ENCODE results near the gene SIRT6. TPM values are rescaled to one million over a fixed set of nuclear protein-coding genes. Genes with fewer than 3 reads are reported as not detected.

SIRT6 gene
- total and polyA plus RNA-seq, 2 of the 4 experiments (the other 2 are of a cell fraction), result 3.9 to 25.3 TPM

DNA sequence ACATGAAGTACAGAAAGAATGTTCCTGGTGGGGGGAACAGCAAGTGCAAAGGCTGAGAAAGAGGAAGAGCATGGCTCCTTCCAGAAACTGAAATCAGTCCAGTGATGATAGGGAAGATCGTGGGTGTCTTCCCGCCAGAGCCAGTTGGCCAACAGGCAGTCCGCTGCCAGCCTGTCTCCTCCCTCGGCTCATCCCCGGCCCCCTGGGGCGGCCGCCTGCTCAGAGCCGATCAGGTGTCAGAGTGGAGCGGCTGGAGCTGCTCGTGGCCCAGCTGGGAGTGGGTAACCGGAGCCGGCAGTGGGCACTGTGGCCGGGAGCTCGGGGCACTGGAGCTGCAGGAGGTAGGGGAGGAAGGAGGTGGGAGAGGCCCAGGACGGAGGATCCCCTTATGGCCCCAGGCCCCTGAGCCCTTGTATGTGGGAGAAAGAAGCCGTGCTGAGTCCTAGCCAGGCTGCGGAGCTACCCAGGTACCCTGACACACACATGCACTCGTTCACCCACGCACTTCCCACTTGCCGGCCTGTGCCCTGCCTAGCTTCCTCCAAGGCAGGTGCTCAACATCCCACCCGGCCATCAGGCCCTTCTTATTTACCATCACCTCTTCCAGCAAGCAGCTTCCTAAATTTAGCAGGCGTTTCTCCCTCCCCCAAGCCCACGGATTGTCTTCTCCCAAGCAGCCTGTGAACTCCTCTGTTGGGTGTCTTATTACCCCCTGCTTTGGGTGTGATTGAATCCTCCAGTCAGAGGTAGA, 1.8 kb upstream of the SIRT6 start:
- no peak overlapping the region for H4K91ac ChIP-seq (ENCODE audit: insufficient read depth, low read depth, low read length)
- ATAC-seq (ENCODE audit: low read depth) (no peak), DNase-seq (no peak)
- no CpG with 5 or more reads among the region's 23 CpGs for WGBS, 2 experiments (ENCODE audit: extremely low coverage in 2 of 2, insufficient read length in 1 of 2)
- TF ChIP-seq CEBPB (IDR thresholded peaks at IDR 0.05; ENCODE audit: low read depth, low read length), result no peak
- TF ChIP-seq BHLHE40 (IDR thresholded peaks at IDR 0.05; ENCODE audit: low read depth, low read length), result no peak
- TF ChIP-seq RCOR1 (IDR thresholded peaks at IDR 0.05; ENCODE audit: insufficient replicate concordance, low read length), result no peak
- TF ChIP-seq, protein P1, sequence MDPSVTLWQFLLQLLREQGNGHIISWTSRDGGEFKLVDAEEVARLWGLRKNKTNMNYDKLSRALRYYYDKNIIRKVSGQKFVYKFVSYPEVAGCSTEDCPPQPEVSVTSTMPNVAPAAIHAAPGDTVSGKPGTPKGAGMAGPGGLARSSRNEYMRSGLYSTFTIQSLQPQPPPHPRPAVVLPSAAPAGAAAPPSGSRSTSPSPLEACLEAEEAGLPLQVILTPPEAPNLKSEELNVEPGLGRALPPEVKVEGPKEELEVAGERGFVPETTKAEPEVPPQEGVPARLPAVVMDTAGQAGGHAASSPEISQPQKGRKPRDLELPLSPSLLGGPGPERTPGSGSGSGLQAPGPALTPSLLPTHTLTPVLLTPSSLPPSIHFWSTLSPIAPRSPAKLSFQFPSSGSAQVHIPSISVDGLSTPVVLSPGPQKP (IDR thresholded peaks at IDR 0.05; ENCODE audit: borderline replicate concordance, low read depth, low read length), result no peak
- no peak for TF ChIP-seq RFX5 (IDR thresholded peaks at IDR 0.05; ENCODE audit: low read depth, low read length)
- no peak for TF ChIP-seq MXI1 (IDR thresholded peaks at IDR 0.05; ENCODE audit: borderline replicate concordance, low read depth, low read length)
- no peak for TF ChIP-seq CHD1 (IDR thresholded peaks at IDR 0.05; ENCODE audit: low read depth, low read length)
- TF ChIP-seq, protein P2, sequence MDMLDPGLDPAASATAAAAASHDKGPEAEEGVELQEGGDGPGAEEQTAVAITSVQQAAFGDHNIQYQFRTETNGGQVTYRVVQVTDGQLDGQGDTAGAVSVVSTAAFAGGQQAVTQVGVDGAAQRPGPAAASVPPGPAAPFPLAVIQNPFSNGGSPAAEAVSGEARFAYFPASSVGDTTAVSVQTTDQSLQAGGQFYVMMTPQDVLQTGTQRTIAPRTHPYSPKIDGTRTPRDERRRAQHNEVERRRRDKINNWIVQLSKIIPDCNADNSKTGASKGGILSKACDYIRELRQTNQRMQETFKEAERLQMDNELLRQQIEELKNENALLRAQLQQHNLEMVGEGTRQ (IDR thresholded peaks at IDR 0.05; ENCODE audit: low read depth, low read length), result no peak
- TF ChIP-seq SMC3 (IDR thresholded peaks at IDR 0.05; ENCODE audit: low read depth, low read length), result no peak
- TF ChIP-seq POLR2A (IDR thresholded peaks at IDR 0.05; ENCODE audit: low read depth, low read length), result no peak
- no peak for TF ChIP-seq MAZ (IDR thresholded peaks at IDR 0.05; ENCODE audit: borderline replicate concordance, low read depth, low read length)
- TF ChIP-seq MAFK (IDR thresholded peaks at IDR 0.05; ENCODE audit: low read depth, low read length), result no peak
- TF ChIP-seq FOS (IDR thresholded peaks at IDR 0.05; ENCODE audit: low read depth, low read length), result no peak
- no peak for TF ChIP-seq RAD21 (IDR thresholded peaks at IDR 0.05; ENCODE audit: low read length)
- H3K4ac ChIP-seq (ENCODE audit: low read depth, low read length), result no peak overlapping the region
- H3K4me3 ChIP-seq (ENCODE audit: insufficient read depth, low read depth, low read length), result no peak overlapping the region
- H4K5ac ChIP-seq (ENCODE audit: low read depth, low read length), result no peak overlapping the region
- H3K4me2 ChIP-seq (ENCODE audit: low read depth, low read length), result no peak overlapping the region
- no peak overlapping the region for H2BK20ac ChIP-seq (ENCODE audit: low read depth, low read length)
- no peak overlapping the region for H2BK15ac ChIP-seq (ENCODE audit: low read depth, low read length)
- no peaks in the 10 kb centered on the region for H4K20me1 ChIP-seq (ENCODE audit: insufficient read depth, low read length)
- H2AFZ ChIP-seq (replicated peaks; ENCODE audit: low read length, poor library complexity), result no peak overlapping the region
- ChIA-PET CTCF (no interaction called here), POLR2A (ENCODE audit: unreplicated experiment) (no interaction called here)
- intact Hi-C loops (cut with micrococcal nuclease) (no loop called here), dilution Hi-C loops (cut with HindIII; ENCODE audit: low sequenced_read_pairs, unreplicated experiment) (no loop called here), in situ Hi-C loops (cut with MboI; ENCODE audit: low sequenced_read_pairs) (no loop called here)
- H3K56ac ChIP-seq (ENCODE audit: extremely low read depth, insufficient read depth, low read length), result no peak overlapping the region
- no peak overlapping the region for H2AK9ac ChIP-seq (replicated peaks; ENCODE audit: low read depth, low read length, poor library complexity)
- peaks cover 11 to 28% of the 10 kb centered on the region in 2 experiments for H3K79me1 ChIP-seq (ENCODE audit: low read depth in 1 of 2, low read length in 2 of 2)
- H3K14ac ChIP-seq (replicated peaks; ENCODE audit: low read depth, low read length), result no peak overlapping the region
- H2AK5ac ChIP-seq (ENCODE audit: low read depth, low read length), result no peak overlapping the region
- no peak overlapping the region for H4K8ac ChIP-seq (ENCODE audit: low read depth in 2 of 2, low read length in 2 of 2)
- H3K27me3 ChIP-seq (ENCODE audit: control insufficient read depth, insufficient read depth, low read length), result no peaks in the 10 kb centered on the region; the same call in 1 of the 2 replicates
- H3K4me1 ChIP-seq (ENCODE audit: control insufficient read depth, insufficient read depth, low read length), result 0 out of 2 replicates have a peak, but pooled peaks cover 1% of the 10 kb centered on the region
- H3K9ac ChIP-seq (ENCODE audit: low read depth, low read length), result no peak overlapping the region
- no peak overlapping the region for H2BK120ac ChIP-seq (ENCODE audit: low read depth, low read length)
- no peak overlapping the region for H3K27ac ChIP-seq (ENCODE audit: insufficient read depth, low read length)
- peaks cover 8% of the 10 kb centered on the region for H3K36me3 ChIP-seq (ENCODE audit: control insufficient read depth, insufficient read depth, low read length)
- no peak overlapping the region for H3K23ac ChIP-seq (ENCODE audit: low read depth, low read length)
- peaks cover 4% of the 10 kb centered on the region; the same call in 1 of the 2 replicates for H3K9me1 ChIP-seq (ENCODE audit: insufficient read depth, low read length)
- no peaks in the 10 kb centered on the region for H3K9me3 ChIP-seq (ENCODE audit: control insufficient read depth, insufficient read depth, low read length)
- no peak overlapping the region for H3K18ac ChIP-seq (ENCODE audit: low read depth, low read length)
- BruUV-seq (replicated peaks), result no TSS peak
- no peak overlapping the region for H2BK5ac ChIP-seq (ENCODE audit: low read depth, low read length, poor library complexity, severe bottlenecking)
